GM12878 (cell line): Measurements from ENCODE around the gene IPCEF1. TPM values are rescaled to one million over a fixed set of nuclear protein-coding genes. Genes with fewer than 3 reads are reported as not detected.

Source experiments
- ATAC-seq: fragments of 200-7000 bp; cut with Tn5 transposase; 3 replicates; pipeline ENCODE4 v1.9.1; 2020; ENCODE audit warnings: mild to moderate bottlenecking, moderate library complexity
- BruUV-seq: library from RNA; stranded (reverse); fragments of 400-500 nt; replicated peaks from 2 replicates; lab custom pipeline; 2021; lab: Mats Ljungman, UMichigan
- CTCF ChIA-PET: fragments of 300-600 bp; sonication (Branson Sonifier 250); formaldehyde crosslinking; extraction: SDS; loops from one replicate; lab custom pipeline; 2021; ENCODE audit warnings: inconsistent platforms; lab: Yijun Ruan, JAX
- POLR2A ChIA-PET: fragments of 350-600 bp; formaldehyde crosslinking; extraction: SDS; loops from one replicate; lab custom pipeline; 2021; ENCODE audit warnings: inconsistent platforms; lab: Charles Lee
- RAD21 ChIA-PET: fragments of 300-600 bp; sonication (Branson Sonifier 250); formaldehyde crosslinking; loops from one replicate; lab custom pipeline; 2023; ENCODE audit warnings: antibody characterized with exemption; ENCODE audit not compliant: unreplicated experiment; lab: Charles Lee
- SMC1A ChIA-PET: fragments of 300-600 bp; sonication (Branson Sonifier 250); formaldehyde crosslinking; loops from one replicate; lab custom pipeline; 2023; ENCODE audit not compliant: unreplicated experiment, uncharacterized antibody; lab: Charles Lee
- DNase-seq: peaks from one replicate; pipeline ENCODE4 v3.0.0-alpha.2; 2011; ENCODE audit warnings: low read depth, low spot score
- FAIRE-seq: peaks from 3 replicates; lab custom pipeline; 2011; peaks lifted over from hg19 to GRCh38; lab: Jason Lieb, UNC
- H2AFZ ChIP-seq: 2 replicates; pipeline ENCODE4 v1.6.0; 2011; ENCODE audit warnings: low read depth, low read length, control low read depth; ENCODE audit not compliant: control insufficient read depth
- H3K27ac ChIP-seq: 2 replicates; pipeline ENCODE4 v1.5.1; 2011; ENCODE audit warnings: control low read depth; ENCODE audit not compliant: control insufficient read depth, insufficient read depth
- H3K27me3 ChIP-seq, 2 experiments: replicated peaks in 1 of 2; 2 replicates each; pipeline versions ENCODE4 v1.6.0 to v1.6.1; 2011; ENCODE audit warnings: low read length in 1 of 2; ENCODE audit not compliant: control insufficient read depth in 2 of 2, insufficient read depth in 2 of 2
- H3K36me3 ChIP-seq, 2 experiments: 2 replicates each; pipeline ENCODE4 v1.5.1; 2011; ENCODE audit warnings: low read length in 1 of 2; ENCODE audit not compliant: control insufficient read depth in 2 of 2, insufficient read depth in 2 of 2
- H3K4me1 ChIP-seq: 2 replicates; pipeline ENCODE4 v1.6.1; 2011; ENCODE audit warnings: mild to moderate bottlenecking, low read length, moderate library complexity, mixed read lengths; ENCODE audit not compliant: control insufficient read depth, insufficient read depth
- H3K4me2 ChIP-seq: 2 replicates; pipeline ENCODE4 v1.6.0; 2011; ENCODE audit warnings: control low read depth; ENCODE audit not compliant: control insufficient read depth, insufficient read depth
- H3K4me3 ChIP-seq: fragments of 200-600 bp; sonication (generic); 2 replicates; pipeline ENCODE4 v1.5.1; 2016
- H3K79me2 ChIP-seq: 2 replicates; pipeline ENCODE4 v1.6.0; 2011; ENCODE audit warnings: low read length; ENCODE audit not compliant: control insufficient read depth, insufficient read depth
- H3K9ac ChIP-seq: 2 replicates; pipeline ENCODE4 v1.8.0; 2011; ENCODE audit warnings: low read length, control low read depth, mixed read lengths; ENCODE audit not compliant: control insufficient read depth, insufficient read depth
- H3K9me3 ChIP-seq: replicated peaks from 3 replicates; pipeline ENCODE4 v1.5.1; 2011; ENCODE audit warnings: mild to moderate bottlenecking, low read length; ENCODE audit not compliant: control insufficient read depth, insufficient read depth
- H4K20me1 ChIP-seq: 2 replicates; pipeline ENCODE4 v1.6.0; 2011; ENCODE audit not compliant: control insufficient read depth, insufficient read depth
- ATF7 ChIP-seq: fragments of 450-650 bp; IDR thresholded peaks from 2 replicates; pipeline ENCODE4 v1.6.1; 2016; ENCODE audit warnings: low read depth, mild to moderate bottlenecking
- BRCA1 ChIP-seq: IDR thresholded peaks from 2 replicates; pipeline ENCODE4 v1.6.1; 2011; ENCODE audit warnings: low read depth, low read length, improper control_type of control experiment
- CUX1 ChIP-seq: IDR thresholded peaks from 2 replicates; pipeline ENCODE4 v1.6.1; 2012; ENCODE audit warnings: improper control_type of control experiment, low read depth, low read length; ENCODE audit not compliant: insufficient replicate concordance
- DPF2 ChIP-seq: fragments of 450-650 bp; IDR thresholded peaks from 2 replicates; pipeline ENCODE4 v1.6.1; 2017; ENCODE audit warnings: mild to moderate bottlenecking
- STAT1 ChIP-seq: fragments of 450-650 bp; conservative IDR thresholded peaks from 2 replicates; pipeline ENCODE4 v1.6.1; 2014; ENCODE audit warnings: antibody characterized with exemption, mild to moderate bottlenecking
- WRNIP1 ChIP-seq: IDR thresholded peaks from 2 replicates; pipeline ENCODE4 v1.6.1; 2011; ENCODE audit warnings: low read depth, low read length, improper control_type of control experiment, borderline replicate concordance
- WGBS: methylation state at CpG from one replicate; pipeline ENCODE4 v1.1.6; 2016; ENCODE audit warnings: low lambda C conversion rate; ENCODE audit not compliant: insufficient replicate concordance, insufficient coverage; ENCODE audit errors: missing lambda C conversion rate; 5-methylcytosine and 5-hydroxymethylcytosine counted together
- in situ Hi-C: fragments of 300-500 bp; cut with MboI; formaldehyde crosslinking; loops from 9 replicates; pipeline ENCODE4 v1.14.3; 2018; ENCODE audit warnings: mixed read lengths
- intact Hi-C: fragments of 100-400 bp; cut with micrococcal nuclease; formaldehyde crosslinking; loops from one replicate; pipeline ENCODE4 v1.14.2; 2022; ENCODE audit not compliant: unreplicated experiment
- polyA plus RNA-seq, 11 experiments: library from polyadenylated mRNA; depleted of rRNA in 4 of 11; unstranded in 6 of 11; stranded (reverse) in 5 of 11; fragments of >200 nt; fragmentation: Nextera tagmentation in 4 of 11; fragmentation: Illumina TruSeq in 1 of 11; extraction: Ambion mirVana in 4 of 11; extraction: Trizol in 1 of 11; gene quantifications; 1 replicate in 1 of 11; 2 replicates in 10 of 11; pipeline versions ENCODE4 v1.2.1 to v1.2.3, GENCODE V29; 2011 to 2016; ENCODE audit warnings: inconsistent platforms in 2 of 11, missing spikeins in 2 of 11, low read depth in 1 of 11
- total RNA-seq, 4 experiments: library from RNA; depleted of rRNA in 3 of 4; stranded (reverse); fragments of >200 nt in 3 of 4; fragmentation: Illumina TruSeq in 1 of 4; extraction: Trizol in 1 of 4; gene quantifications; 2 replicates each; pipeline versions ENCODE4 v1.2.1 to v1.2.3, GENCODE V29; 2013 to 2021

The IPCEF1 gene
- total and polyA plus RNA-seq, 10 of the 15 experiments (the other 5 are each of a cell fraction or from before 2014, with no cell fraction given), result 1.3 to 137 (median 4.2) TPM

- BruUV-seq, result no TSS peak
- Histone ChIP-seq H3K9me3 (no peaks in the 10 kb centered on the region), H4K20me1 (no peaks in the 10 kb centered on the region), H3K4me3 (no peak overlapping the region), H3K36me3 (no peaks in the 10 kb centered on the region), H2AFZ (no peak overlapping the region), H3K27ac (no peak overlapping the region), H3K79me2 (no peaks in the 10 kb centered on the region), H3K9ac (no peak overlapping the region), H3K27me3 (no peaks in the 10 kb centered on the region), H3K4me2 (no peak overlapping the region), H3K4me1 (no peaks in the 10 kb centered on the region)
- ATAC-seq (no peak), DNase-seq (no peak), FAIRE-seq (no peak)
- ChIA-PET POLR2A (no interaction called here), CTCF (no interaction called here), SMC1A (no interaction called here), RAD21 (no interaction called here)
- 4% methylated on average over 4 of the region's 4 CpGs for WGBS
- in situ Hi-C loops (no loop called here), intact Hi-C loops (no loop called here)
- TF ChIP-seq BRCA1, result no peak
- TF ChIP-seq CUX1, result no peak
- TF ChIP-seq ATF7, result no peak
- TF ChIP-seq WRNIP1, result no peak
- no peak for TF ChIP-seq DPF2
- TF ChIP-seq STAT1, result no peak
Observed at GRCh38 chr6:154403788-154404187, 47.2 kb upstream of the IPCEF1 start.
